NT2/D1 (cell line): ENCODE measurements around the gene OLFM3.
A peak's percentile ranks its signal among the peaks of the same experiment; 100 is the strongest.

ENCODE experiments used
- DNase-seq: peaks from one replicate; pipeline ENCODE4 v3.0.0-alpha.2; 2011; ENCODE audit warnings: low read depth, low spot score
- H3K27me3 ChIP-seq: 2 replicates; pipeline ENCODE4 v1.6.0; 2011; ENCODE audit warnings: mild to moderate bottlenecking; ENCODE audit not compliant: insufficient read length, insufficient read depth
- H3K36me3 ChIP-seq: 2 replicates; pipeline ENCODE4 v1.6.1; 2011; ENCODE audit warnings: mild to moderate bottlenecking, low read length, mixed read lengths; ENCODE audit not compliant: insufficient read depth, insufficient read length
- H3K4me1 ChIP-seq: 2 replicates; pipeline ENCODE4 v1.5.1; 2011; ENCODE audit not compliant: insufficient read depth, insufficient read length
- H3K4me3 ChIP-seq: 2 replicates; pipeline ENCODE4 v1.5.1; 2011; ENCODE audit warnings: low read depth; ENCODE audit not compliant: insufficient read length
- H3K9ac ChIP-seq: 2 replicates; pipeline ENCODE4 v1.6.0; 2011; ENCODE audit warnings: low read depth; ENCODE audit not compliant: insufficient read length
- H3K9me3 ChIP-seq: 2 replicates; pipeline ENCODE4 v1.5.1; 2011; ENCODE audit warnings: mild to moderate bottlenecking, low read length; ENCODE audit not compliant: insufficient read depth
- SUZ12 ChIP-seq: IDR thresholded peaks from 2 replicates; pipeline ENCODE4 v1.6.1; 2011; ENCODE audit not compliant: insufficient read length, insufficient read depth; ENCODE audit errors: extremely low read depth
- YY1 ChIP-seq: IDR thresholded peaks from 2 replicates; pipeline ENCODE4 v1.6.1; 2011; ENCODE audit not compliant: insufficient read length, insufficient read depth
- ZNF274 ChIP-seq: IDR thresholded peaks from 2 replicates; pipeline ENCODE4 v1.6.1; 2011; ENCODE audit warnings: mild to moderate bottlenecking, low read depth, low read length

Gene OLFM3

DNA sequence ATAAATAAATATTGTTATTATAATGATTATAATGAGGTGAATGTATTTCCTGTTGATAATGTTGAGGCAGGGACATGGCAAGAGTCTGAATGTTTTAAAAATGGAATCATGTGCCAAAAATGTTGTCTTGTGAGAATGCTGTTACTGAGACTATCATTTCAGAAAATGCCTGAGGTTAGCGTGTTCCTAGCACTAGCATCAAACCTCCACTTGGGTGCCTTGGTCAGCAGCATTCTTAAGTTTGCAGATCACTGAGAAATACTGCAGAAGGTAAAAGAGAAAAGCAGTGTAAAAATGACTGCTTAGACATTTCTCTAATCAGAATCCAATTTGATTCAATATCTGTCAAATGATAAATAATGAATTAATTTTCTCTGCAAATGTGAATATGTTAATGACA, 50.8 kb downstream of the OLFM3 start:
- Histone ChIP-seq H3K9me3 (no peaks in the 10 kb centered on the region), H3K9ac (no peak overlapping the region), H3K4me1 (no peaks in the 10 kb centered on the region), H3K36me3 (no peaks in the 10 kb centered on the region), H3K27me3 (no peaks in the 10 kb centered on the region), H3K4me3 (no peak overlapping the region)
- no peak for DNase-seq
- TF ChIP-seq YY1: no peak

DNA sequence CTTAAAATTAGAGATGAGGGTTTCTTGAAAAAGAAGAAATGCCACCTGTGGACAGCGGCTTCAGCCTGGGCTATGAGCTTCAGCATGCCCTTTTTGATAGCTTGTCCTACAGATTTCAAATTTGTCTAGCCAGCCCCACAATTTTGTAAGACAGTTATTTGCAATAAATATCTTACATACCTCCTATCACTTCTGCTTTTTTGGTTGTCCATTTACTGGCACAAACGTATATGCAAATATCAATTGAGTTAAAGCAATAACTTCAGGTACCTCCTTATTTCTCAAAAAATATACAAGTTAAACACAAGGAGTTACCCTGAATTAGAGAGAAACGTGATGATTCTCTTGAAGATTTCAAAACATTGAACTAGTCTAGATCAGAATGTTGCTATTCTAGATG, 53.5 kb downstream of the OLFM3 start:
- Histone ChIP-seq H3K4me1 (no peaks in the 10 kb centered on the region), H3K9ac (no peak overlapping the region), H3K36me3 (no peaks in the 10 kb centered on the region), H3K9me3 (no peaks in the 10 kb centered on the region), H3K27me3 (no peaks in the 10 kb centered on the region), H3K4me3 (no peak overlapping the region)
- TF ChIP-seq YY1: no peak
- TF ChIP-seq ZNF274: no peak
- TF ChIP-seq SUZ12: no peak
- DNase-seq: no peak

DNA sequence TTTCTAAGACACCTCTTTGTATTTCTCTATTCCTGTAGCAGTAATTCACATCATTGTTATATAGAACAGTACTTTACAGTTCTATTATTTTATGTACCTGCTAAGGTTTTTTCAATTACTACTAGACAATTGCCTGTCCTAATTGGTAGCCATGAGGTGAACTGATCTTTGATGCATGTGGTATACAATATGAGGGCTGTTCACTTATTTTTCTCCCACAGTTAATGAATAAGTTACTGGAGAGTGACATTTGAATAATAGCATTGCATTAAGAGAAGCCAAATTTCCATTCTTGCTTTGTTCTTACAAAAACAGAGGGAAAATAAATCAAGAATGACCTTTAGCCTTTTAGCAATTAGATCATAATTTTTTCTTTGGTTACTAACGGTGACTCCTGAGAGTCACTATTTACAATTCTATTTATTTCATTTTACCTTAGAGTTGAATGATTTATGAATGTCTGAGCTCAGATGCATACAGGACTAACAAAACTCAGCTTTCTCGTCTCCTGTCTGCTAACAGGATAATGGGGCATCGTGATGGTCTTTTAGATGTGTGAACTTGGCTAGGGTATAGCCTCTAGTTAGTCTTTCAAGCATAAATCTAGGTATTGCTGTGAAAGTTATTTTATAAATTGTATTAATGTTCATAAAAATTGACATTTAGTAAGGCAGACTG, 54.1 kb downstream of the OLFM3 start:
- Histone ChIP-seq H3K36me3 (no peaks in the 10 kb centered on the region), H3K4me3 (no peak overlapping the region), H3K4me1 (no peaks in the 10 kb centered on the region), H3K9me3 (no peaks in the 10 kb centered on the region), H3K27me3 (no peaks in the 10 kb centered on the region), H3K9ac (no peak overlapping the region)
- no peak for DNase-seq
- TF ChIP-seq YY1 (no peak), ZNF274 (no peak), SUZ12 (no peak)

DNA sequence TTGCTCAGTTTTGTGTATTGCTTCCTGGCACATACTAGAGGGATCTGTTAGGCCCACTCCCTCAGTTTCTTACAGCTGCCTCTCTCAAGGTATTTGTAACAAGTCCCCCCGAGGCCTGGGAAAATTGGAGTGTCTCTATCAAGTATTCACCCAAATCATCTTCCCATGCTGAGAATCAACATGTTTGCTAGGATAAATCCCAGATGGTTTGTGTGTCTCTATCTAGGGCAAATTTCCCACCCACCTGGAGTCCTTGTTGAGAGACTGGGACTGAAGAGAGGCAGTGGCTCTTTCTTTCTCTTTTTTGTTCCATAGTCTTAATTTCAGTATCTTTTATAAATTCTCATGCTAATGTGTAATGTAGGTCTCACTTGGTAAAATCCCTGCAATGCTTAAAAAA, 58.0 kb downstream of the OLFM3 start:
- no peak for TF ChIP-seq SUZ12
- no peak for TF ChIP-seq YY1
- Histone ChIP-seq H3K9me3 (no peaks in the 10 kb centered on the region), H3K27me3 (no peaks in the 10 kb centered on the region), H3K4me1 (no peaks in the 10 kb centered on the region), H3K4me3 (no peak overlapping the region), H3K9ac (no peak overlapping the region), H3K36me3 (no peaks in the 10 kb centered on the region)
- no peak for DNase-seq

DNA sequence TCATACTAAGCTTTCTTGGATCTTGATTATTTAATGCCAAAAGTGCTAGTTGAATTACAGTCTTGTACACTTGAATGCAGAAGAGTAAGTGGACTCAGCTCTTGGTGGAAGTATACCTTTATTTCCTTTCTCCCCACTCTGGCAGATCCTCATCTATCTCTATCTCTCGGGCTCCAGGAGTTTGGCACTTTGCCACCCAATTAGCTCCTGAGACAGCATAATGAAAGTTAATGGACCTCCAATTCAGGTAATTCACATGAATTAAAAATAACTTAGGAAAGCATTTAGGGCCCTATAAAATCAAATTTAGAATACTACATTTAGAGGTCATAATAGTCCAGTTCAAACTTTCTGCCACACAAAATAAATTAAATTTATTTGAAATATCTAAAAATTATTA, 67.4 kb downstream of the OLFM3 start:
- Histone ChIP-seq H3K9me3 (no peaks in the 10 kb centered on the region), H3K4me1 (no peaks in the 10 kb centered on the region), H3K4me3 (no peak overlapping the region), H3K9ac (no peak overlapping the region), H3K36me3 (no peaks in the 10 kb centered on the region), H3K27me3 (no peaks in the 10 kb centered on the region)
- no peak for DNase-seq
- TF ChIP-seq YY1 (no peak), SUZ12 (no peak), ZNF274 (no peak)

- no peak for TF ChIP-seq SUZ12
- no peak for TF ChIP-seq ZNF274
- no peak for TF ChIP-seq YY1
- H3K9ac ChIP-seq: no peak overlapping the region
- DNase-seq: no peak
- no peaks in the 10 kb centered on the region for H3K27me3 ChIP-seq
- no peaks in the 10 kb centered on the region for H3K4me1 ChIP-seq
- H3K9me3 ChIP-seq: no peaks in the 10 kb centered on the region
- H3K4me3 ChIP-seq: no peak overlapping the region
- no peaks in the 10 kb centered on the region for H3K36me3 ChIP-seq
These were observed 67.9 kb downstream of the OLFM3 start for GRCh38 chr1:101928829-101929228.

DNA sequence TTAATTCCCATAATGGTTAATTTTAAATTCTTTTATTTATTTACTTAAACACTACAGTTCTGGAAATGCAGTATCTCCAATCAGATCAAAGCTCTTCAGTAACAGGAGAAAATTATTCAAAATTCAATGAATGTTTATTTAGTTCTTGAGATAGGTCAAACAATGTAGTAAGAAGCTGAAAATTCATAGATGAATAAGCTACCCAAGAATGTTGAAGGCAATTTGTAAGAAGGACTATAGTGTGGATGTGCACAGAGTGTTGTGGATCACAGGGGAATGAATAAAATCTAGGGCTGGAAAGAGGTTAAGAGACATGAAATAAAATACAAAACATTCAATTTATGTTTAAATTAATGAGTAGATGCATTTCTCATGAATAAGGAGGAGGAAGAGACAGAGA, 72.0 kb downstream of the OLFM3 start:
- H3K4me1 ChIP-seq: no peaks in the 10 kb centered on the region
- no peak overlapping the region for H3K9ac ChIP-seq
- no peak for DNase-seq
- H3K9me3 ChIP-seq: no peaks in the 10 kb centered on the region
- no peaks in the 10 kb centered on the region for H3K27me3 ChIP-seq
- H3K36me3 ChIP-seq: no peaks in the 10 kb centered on the region
- no peak for TF ChIP-seq SUZ12
- TF ChIP-seq ZNF274: no peak
- no peak for TF ChIP-seq YY1
- H3K4me3 ChIP-seq: no peak overlapping the region

DNA sequence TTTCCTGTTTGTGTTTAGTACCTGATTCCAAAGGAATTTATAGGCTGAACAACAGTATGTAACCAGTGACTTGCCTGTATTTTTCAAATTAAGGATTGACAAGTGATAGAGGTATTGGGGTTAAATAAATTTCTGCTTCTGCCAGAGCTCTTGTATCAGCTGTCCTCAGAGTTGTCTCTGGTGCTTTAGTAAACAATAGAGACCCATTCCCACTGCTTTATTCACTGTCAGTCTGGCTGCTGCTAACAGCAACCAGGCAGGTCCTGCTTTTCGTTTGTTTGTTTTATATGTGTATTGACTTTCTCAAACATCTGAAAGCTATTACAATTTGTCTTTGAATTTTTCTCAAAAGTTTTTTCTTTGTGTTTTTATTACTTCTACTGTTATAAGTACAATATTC, 76.1 kb downstream of the OLFM3 start:
- H3K9me3 ChIP-seq: no peaks in the 10 kb centered on the region
- H3K4me3 ChIP-seq: no peak overlapping the region
- peak; percentile 18 for DNase-seq
- H3K36me3 ChIP-seq: no peaks in the 10 kb centered on the region
- TF ChIP-seq SUZ12: no peak
- no peak for TF ChIP-seq ZNF274
- TF ChIP-seq YY1: no peak
- no peak overlapping the region for H3K9ac ChIP-seq
- H3K4me1 ChIP-seq: no peaks in the 10 kb centered on the region
- no peaks in the 10 kb centered on the region for H3K27me3 ChIP-seq
